Stimulated activated naive B cell treated with anti-CD40 and anti-IgM and Interleukin-4, amounts not matched to agents 10 μg/mL and 1 μg/mL and 100 μg/mL, for 72 hours (primary cell): Measurements from ENCODE around the gene C15orf39.
"Not testable (repeated sequence)": the region's sequence is repeated elsewhere in the genome, so short reads cannot be mapped to it uniquely, and the experiment has no call there.

Source experiments
- ATAC-seq, 2 donors: fragments of 150-1000 bp; cut with Tn5 transposase; replicated peaks; 2 replicates each; pipeline ENCODE4 v1.10.0; 2021; ENCODE audit warnings: moderate library complexity in 1 of 2
- DNase-seq: peaks from one replicate; pipeline ENCODE4 v3.0.0; 2021
- H3K27ac Mint-ChIP-seq: one replicate; pipeline ENCODE4 v1.8.0; 2022; ENCODE audit warnings: mild to moderate bottlenecking, mixed read lengths
- H3K27me3 Mint-ChIP-seq, 2 donors: one replicate each; pipeline ENCODE4 v1.8.0; 2022; ENCODE audit warnings: mixed read lengths in 2 of 2
- H3K36me3 Mint-ChIP-seq, 2 donors: one replicate each; pipeline ENCODE4 v1.8.0; 2022; ENCODE audit warnings: mixed read lengths in 2 of 2, mild to moderate bottlenecking in 1 of 2
- H3K4me1 Mint-ChIP-seq, 2 donors: one replicate each; pipeline ENCODE4 v1.8.0; 2022; ENCODE audit warnings: mixed read lengths in 2 of 2, mild to moderate bottlenecking in 1 of 2
- H3K4me3 Mint-ChIP-seq, 2 donors: one replicate each; pipeline ENCODE4 v1.8.0; 2022; ENCODE audit warnings: mild to moderate bottlenecking in 2 of 2, mixed read lengths in 2 of 2, moderate library complexity in 1 of 2
- H3K9me3 Mint-ChIP-seq, 2 donors: one replicate each; pipeline ENCODE4 v1.8.0; 2022; ENCODE audit warnings: mixed read lengths in 2 of 2, mild to moderate bottlenecking in 1 of 2

The C15orf39 gene

DNA sequence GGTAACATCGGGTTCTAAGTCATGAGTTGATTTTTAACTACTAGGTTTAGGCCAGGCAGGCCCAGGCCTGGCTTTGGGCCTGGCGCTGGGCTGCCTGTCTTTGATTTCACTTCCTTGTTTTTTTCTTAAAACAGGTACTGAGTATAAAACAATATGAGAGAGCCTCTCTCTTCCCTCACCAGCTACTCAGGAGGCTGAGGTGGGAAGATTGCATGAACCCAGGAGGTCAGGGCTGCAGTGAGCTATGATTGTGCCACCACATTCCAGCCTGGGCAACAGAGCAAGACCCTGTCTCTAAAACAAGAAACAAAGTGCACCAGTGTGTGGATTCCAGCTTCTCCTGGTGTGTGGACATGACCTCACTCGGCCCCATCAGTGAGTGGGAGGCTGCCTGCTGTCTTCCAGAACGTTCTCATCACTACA is 17.8 kb downstream of the C15orf39 start:
- not testable (repeated sequence) for H3K27me3 Mint-ChIP-seq, H3K9me3 Mint-ChIP-seq, H3K36me3 Mint-ChIP-seq
- peak; percentile 83 to 87 for ATAC-seq
- Mint-ChIP-seq H3K27ac (peak overlapping the region; percentile 72), H3K4me3 (peak overlapping the region; percentile 10 to 23), H3K4me1 (peaks cover 23 to 26% of the 10 kb centered on the region in 2 donors)
- DNase-seq, result peak; percentile 51

DNA sequence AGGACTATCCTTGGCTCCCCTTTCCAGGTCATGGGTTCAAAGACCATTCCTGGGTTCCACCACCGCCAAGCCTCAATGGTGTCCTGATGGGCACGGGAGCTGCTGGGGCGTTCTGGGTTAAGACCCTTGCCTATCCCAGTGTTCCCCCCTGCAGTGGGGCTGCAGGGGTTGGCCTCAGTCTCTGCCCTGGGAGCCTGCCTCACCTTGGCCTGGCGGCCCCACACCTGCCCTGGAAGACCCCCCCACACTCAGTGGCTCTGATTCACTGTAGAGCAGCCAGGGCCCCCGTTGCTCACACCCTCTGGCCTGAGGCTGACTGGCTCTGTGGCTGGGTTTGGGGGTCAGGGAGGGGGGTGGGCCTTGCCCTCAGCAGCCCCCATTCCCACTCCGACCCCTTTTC is 22.0 kb downstream of the C15orf39 start:
- Mint-ChIP-seq H3K27me3 (peaks cover 16 to 26% of the 10 kb centered on the region in 2 donors), H3K9me3 (no peaks in the 10 kb centered on the region), H3K4me3 (no peak overlapping the region), H3K27ac (no peak overlapping the region), H3K4me1 (peaks cover 17 to 18% of the 10 kb centered on the region in 2 donors), H3K36me3 (peaks cover 0 to 1% of the 10 kb centered on the region in 2 donors)
- DNase-seq (no peak), ATAC-seq (no peak)

DNA sequence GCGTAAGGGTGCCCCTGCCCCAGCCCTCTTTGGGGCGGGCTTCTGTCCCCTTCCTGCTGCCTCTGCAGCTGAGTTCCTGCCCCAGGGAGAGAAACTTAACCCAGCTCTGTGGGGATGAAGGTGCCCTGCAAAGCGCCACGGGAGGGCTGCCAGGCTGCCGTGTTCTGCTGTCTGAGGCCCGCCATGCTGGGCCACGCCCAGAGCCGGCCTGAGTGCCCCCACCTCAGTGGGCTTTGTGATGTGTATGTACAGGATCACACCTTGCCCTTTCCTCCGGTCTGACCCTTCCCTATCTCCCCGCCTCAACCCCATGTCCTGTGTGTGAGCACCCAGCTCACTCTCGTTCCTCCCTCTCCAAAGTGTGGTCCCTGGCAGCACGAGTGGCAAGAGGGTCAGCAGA is 22.6 kb downstream of the C15orf39 start:
- ATAC-seq, result no peak
- peaks cover 16 to 26% of the 10 kb centered on the region in 2 donors for H3K27me3 Mint-ChIP-seq
- H3K4me1 Mint-ChIP-seq, result peaks cover 11 to 14% of the 10 kb centered on the region in 2 donors
- H3K27ac Mint-ChIP-seq, result no peak overlapping the region
- no peaks in the 10 kb centered on the region for H3K9me3 Mint-ChIP-seq
- no peak overlapping the region for H3K4me3 Mint-ChIP-seq
- no peak for DNase-seq
- H3K36me3 Mint-ChIP-seq, result peaks cover 0 to 1% of the 10 kb centered on the region in 2 donors

DNA sequence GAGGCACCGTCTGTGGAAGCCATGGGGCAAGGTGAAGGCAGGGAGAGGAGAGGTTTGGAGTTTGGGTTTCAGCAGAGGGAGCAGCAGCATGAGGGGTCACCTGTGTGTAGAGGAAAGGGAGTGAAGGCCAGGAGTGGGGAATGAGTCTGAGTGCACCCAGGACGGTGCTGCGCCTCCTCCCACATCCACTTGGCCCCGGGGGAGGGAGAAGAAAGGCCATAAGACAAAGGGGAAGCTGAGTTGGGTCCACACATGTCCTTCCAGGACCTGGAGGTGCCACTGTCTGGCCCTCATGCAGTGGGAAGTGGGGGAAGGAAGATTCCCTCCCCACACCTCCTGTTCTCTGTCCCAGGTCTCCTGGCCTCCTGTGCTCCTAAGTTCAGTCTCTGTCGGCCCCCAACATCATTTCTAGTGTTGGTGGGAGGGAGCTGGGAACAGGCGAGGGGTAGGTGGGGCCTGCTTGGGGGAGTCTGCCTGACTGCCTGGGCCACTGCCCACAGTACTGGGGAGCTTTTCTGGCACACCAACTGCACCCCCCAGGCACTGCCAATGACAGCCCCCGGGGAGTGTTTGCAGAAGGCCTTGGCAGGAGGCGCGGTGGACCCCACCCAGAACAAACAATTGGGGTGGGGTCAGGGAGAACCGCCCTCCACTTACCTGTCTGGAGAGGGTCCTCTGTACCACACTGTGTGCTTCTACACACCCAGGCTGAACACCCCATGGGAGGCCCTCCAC is 23.6 kb downstream of the C15orf39 start:
- peaks cover 16 to 26% of the 10 kb centered on the region in 2 donors for H3K27me3 Mint-ChIP-seq
- DNase-seq, H3K4me3 Mint-ChIP-seq, H3K9me3 Mint-ChIP-seq, ATAC-seq, H3K4me1 Mint-ChIP-seq, H3K27ac Mint-ChIP-seq, H3K36me3 Mint-ChIP-seq: not testable (repeated sequence)

DNA sequence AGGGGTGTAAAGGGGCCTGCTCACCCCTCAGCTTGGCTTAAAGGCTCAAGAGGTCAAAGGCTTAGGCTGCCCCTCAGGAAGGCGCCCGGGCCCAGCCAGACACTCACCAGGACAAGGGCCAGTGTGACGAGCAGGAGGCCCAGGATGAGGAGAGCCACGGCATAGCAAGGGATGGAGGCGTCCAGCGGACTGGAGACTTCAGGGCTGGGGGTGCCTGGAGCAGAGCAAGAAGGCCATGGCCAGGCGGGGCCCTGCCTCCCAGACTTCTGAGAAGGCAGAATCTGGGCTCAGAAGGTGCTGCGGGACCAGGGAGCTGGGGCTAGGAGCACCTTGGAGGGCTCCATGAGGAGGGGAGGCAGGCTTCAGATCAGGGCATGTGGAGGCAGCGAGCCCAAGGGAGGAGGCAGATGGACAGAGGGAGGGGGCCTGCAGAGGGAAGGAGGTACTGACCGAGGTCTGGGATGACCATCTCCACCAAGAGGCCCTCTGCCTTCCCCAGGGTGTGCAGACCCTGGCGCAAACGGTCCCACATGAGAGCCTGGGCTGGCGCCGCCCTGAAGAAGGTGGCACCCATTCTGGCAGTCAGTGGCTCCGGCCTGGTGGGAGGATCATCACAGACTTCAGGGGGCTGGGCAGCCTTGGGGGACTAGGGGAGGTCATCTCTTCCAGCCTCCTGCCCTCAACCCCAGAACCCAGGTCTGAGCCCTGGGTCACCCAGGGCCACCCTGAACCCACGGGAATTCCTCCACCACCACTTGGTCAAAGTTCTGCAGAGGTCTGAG is 24.5 kb downstream of the C15orf39 start:
- peaks cover 0 to 1% of the 10 kb centered on the region in 2 donors for H3K36me3 Mint-ChIP-seq
- H3K27me3 Mint-ChIP-seq, result peaks cover 16 to 26% of the 10 kb centered on the region in 2 donors
- no peak overlapping the region for H3K4me3 Mint-ChIP-seq
- no peaks in the 10 kb centered on the region for H3K9me3 Mint-ChIP-seq
- no peak for DNase-seq
- ATAC-seq, result no peak
- H3K4me1 Mint-ChIP-seq, result peaks cover 0 to 3% of the 10 kb centered on the region in 2 donors
- peak overlapping the region; percentile 21 for H3K27ac Mint-ChIP-seq

DNA sequence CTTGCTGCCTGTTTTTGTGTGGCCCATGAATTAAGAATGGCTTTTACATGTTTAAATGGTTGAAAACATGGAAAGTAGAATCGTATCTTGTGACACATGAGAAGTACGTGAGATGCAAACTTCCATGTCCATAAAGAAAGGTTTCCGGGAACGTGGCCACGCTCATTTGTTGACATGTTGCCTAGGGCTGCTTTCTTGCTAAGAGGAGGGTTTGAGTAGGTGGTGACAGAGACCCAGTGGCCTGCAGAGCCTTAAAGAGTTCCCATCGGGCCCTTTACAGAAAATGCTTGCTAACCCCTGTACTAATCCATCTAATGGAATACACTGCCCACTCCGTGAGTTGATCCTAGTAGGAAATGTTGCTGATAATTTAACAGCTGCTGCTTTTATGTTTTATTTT is 25.4 kb downstream of the C15orf39 start:
- peaks cover 23 to 33% of the 10 kb centered on the region in 2 donors for H3K27me3 Mint-ChIP-seq

DNA sequence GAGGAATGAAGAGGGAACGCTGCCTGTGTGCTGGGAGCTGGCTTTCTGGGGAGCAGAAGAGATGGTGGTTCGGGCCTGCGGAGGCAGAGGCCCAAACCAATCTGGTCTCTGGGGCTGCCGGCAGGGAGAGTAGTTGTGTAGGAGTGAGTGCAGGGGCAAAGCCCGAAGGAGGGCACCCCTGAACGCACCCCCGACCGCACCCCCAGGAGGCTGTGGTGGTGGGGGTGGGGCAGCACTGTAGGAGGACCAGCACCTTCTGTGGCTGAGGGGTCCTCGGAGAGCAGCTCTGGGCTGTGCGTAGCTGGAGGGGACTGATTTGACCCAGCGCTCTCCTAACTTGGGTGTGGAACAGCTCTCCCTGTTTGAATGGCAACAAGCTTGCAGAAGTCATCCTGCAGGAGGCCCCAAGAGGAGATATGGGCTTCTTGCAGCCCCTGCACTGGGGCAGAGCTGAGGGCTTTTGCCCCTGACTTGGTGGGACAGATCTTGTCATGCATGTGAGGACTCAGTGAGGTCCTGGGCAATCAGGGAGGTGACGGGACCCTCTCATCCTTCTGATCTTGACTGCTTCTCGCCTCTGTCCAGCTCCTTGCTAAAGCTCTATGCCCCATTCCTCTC is 26.1 kb downstream of the C15orf39 start:
- Mint-ChIP-seq H3K4me1 (peaks cover 0 to 3% of the 10 kb centered on the region in 2 donors), H3K36me3 (peaks cover 0 to 1% of the 10 kb centered on the region in 2 donors), H3K4me3 (no peak overlapping the region), H3K27ac (no peak overlapping the region), H3K27me3 (peaks cover 30 to 40% of the 10 kb centered on the region in 2 donors), H3K9me3 (no peaks in the 10 kb centered on the region)
- ATAC-seq (no peak), DNase-seq (no peak)

More for the DNA sequence above, 25.4 kb downstream of the C15orf39 start:
- H3K36me3 Mint-ChIP-seq, H3K27ac Mint-ChIP-seq, DNase-seq, H3K4me1 Mint-ChIP-seq, ATAC-seq, H3K4me3 Mint-ChIP-seq, H3K9me3 Mint-ChIP-seq: not testable (repeated sequence)

DNA sequence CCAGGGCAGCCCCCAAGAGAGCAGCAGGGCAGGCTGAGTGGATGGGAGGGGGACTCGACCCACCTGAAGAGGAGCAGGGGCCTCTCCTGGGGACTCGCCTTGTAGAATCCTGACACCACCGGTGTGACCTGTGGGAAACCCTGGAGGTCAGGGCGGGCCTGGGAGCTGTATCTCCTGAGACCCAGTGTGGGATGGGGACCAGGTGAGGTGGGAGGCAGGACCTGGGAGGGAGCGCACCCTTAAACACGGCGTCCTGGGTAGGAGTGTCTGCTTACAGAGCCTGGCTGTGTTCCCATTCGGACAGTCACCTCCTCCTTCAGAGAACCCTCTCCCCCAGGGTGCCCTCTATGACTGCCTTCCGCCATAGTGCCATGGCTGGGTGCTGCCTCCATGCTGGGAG is 27.1 kb downstream of the C15orf39 start:
- Mint-ChIP-seq H3K27me3 (peaks cover 35 to 43% of the 10 kb centered on the region in 2 donors), H3K9me3 (no peaks in the 10 kb centered on the region), H3K27ac (no peak overlapping the region), H3K4me1 (peaks cover 0 to 3% of the 10 kb centered on the region in 2 donors), H3K4me3 (no peak overlapping the region), H3K36me3 (peaks cover 0 to 1% of the 10 kb centered on the region in 2 donors)
- ATAC-seq, result no peak
- no peak for DNase-seq

DNA sequence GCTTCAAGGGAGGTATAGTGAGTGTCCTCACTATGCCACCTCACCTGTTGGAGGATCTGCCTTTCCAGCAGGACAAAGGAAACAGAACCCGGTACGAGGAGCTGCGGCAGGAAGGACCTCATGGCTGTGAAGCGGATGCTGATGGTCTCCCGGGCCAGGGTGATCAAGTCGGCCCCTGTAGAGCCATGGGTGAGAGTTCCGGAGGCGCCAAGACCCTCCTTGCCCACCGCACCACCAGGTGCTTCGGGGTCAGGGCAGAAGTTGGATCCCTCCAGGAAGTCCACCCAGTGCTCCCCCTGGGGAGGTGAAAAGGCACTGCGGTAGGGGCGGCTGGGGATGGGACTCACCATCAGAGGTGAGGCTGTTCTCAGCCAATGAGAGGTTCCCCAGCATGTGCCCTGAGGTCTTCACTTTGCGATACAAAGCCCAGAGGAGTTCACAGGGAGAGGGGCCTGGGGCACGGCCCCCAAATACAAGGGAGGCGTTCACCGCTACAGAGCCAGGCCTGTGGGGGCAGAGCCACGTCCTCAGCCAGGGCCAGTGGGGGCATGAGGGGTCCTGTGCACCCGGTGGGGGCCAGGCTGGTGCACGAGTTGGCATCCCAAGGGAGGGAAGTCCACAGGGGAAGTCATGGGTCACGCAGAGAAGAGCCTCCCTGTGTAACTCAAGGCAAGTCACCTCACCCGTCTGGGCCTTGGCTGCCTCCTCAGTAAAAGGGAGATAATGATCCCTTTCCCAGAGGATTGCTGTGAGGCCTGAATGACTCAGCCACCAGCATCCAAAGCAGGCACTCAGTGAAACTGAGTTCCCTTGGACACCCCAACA is 27.7 kb downstream of the C15orf39 start:
- ATAC-seq (no peak), DNase-seq (no peak)
- Mint-ChIP-seq H3K36me3 (peaks cover 0 to 1% of the 10 kb centered on the region in 2 donors), H3K4me3 (no peak overlapping the region), H3K27ac (no peak overlapping the region), H3K4me1 (peaks cover 0 to 3% of the 10 kb centered on the region in 2 donors), H3K27me3 (peaks cover 34 to 49% of the 10 kb centered on the region in 2 donors), H3K9me3 (no peaks in the 10 kb centered on the region)

DNA sequence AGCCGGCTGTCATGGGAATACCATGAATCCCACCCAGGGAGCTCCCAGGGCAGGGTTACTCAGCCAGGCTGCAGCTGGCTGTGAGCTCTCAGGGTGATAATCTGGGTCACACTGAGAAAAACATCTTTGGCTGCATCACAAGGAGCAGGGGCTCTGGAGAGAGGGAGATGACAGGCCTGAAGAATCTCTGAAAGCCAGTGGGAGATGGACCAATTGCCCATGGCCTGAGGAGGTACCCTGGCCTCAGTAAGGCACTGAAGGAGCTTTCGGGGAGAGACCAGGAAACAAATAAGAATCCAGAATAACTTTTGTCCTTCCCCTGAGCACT is 28.3 kb downstream of the C15orf39 start:
- ATAC-seq (no peak), DNase-seq (no peak)
- H3K36me3 Mint-ChIP-seq, result peaks cover 0 to 1% of the 10 kb centered on the region in 2 donors
- peaks cover 0 to 1% of the 10 kb centered on the region in 2 donors for H3K4me1 Mint-ChIP-seq
- peaks cover 31 to 52% of the 10 kb centered on the region in 2 donors for H3K27me3 Mint-ChIP-seq
- H3K9me3 Mint-ChIP-seq, result no peaks in the 10 kb centered on the region
- no peak overlapping the region for H3K27ac Mint-ChIP-seq
- H3K4me3 Mint-ChIP-seq, result no peak overlapping the region

DNA sequence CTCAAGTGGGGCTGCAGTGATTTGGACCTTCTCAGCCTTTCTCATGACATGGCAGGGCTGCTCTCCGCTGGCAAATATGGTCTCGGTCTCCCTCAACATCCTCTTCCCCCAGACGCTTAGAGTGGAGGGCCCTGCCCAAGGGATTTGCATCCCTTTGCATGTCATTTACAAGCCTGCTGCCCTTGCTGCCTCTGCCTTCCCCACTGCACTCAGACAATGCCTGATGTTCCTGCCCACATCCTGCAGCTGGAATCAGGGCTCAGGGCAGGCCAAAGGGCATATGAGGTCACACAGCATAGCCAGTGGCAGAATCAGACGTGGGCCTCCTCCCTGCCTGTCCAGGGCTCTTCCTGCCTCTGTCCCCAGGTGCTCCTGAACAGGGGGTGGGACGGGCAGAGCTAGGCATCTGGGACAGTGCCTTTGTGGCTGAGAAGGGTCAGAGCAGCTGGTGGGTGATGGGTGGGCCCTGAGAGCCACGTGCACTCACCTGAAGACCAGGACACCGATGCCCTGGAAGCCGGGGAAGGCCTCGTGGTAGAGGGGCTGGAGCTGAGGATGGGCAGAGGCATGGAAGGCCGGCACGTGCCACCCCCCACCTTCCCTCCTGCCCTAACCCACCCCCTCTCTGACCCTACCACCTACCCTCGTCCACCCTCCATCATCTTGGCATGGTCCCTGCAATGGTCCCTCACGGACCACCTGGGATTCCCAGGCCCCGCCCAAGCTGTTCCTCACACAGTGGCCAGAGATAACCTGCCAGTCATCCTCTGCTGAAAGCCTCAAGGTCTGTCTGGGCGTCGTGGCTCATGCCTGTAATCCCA is 29.1 kb downstream of the C15orf39 start:
- H3K9me3 Mint-ChIP-seq, result no peaks in the 10 kb centered on the region
- DNase-seq (no peak), ATAC-seq (no peak)
- peaks cover 32 to 54% of the 10 kb centered on the region in 2 donors for H3K27me3 Mint-ChIP-seq
- no peaks in the 10 kb centered on the region for H3K36me3 Mint-ChIP-seq
- H3K27ac Mint-ChIP-seq, result no peak overlapping the region
- H3K4me3 Mint-ChIP-seq, result no peak overlapping the region
- H3K4me1 Mint-ChIP-seq, result no peaks in the 10 kb centered on the region

DNA sequence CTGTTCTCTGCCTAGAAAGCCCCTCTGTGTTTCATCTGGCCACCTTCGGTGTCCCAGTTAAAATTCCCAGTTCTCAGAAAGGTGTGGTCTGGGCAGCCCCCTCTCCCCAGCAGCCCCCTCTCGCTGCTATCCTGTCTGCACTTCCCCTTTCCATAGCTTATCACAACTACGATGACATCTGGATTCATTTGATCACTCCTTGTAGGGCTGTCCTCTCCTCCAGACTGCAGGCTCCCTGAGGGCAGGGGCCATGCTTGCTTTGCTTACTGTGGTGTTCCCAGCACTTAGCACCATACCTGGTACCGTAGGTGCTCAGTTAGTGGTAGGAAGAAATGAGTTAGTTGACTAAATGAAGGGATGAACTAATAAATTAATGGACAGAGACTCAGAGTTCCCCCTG is 30.2 kb downstream of the C15orf39 start:
- Mint-ChIP-seq H3K4me3 (no peak overlapping the region), H3K9me3 (no peaks in the 10 kb centered on the region), H3K27me3 (peaks cover 39 to 43% of the 10 kb centered on the region in 2 donors), H3K4me1 (no peaks in the 10 kb centered on the region), H3K36me3 (no peaks in the 10 kb centered on the region), H3K27ac (no peak overlapping the region)
- no peak for DNase-seq
- no peak for ATAC-seq

DNA sequence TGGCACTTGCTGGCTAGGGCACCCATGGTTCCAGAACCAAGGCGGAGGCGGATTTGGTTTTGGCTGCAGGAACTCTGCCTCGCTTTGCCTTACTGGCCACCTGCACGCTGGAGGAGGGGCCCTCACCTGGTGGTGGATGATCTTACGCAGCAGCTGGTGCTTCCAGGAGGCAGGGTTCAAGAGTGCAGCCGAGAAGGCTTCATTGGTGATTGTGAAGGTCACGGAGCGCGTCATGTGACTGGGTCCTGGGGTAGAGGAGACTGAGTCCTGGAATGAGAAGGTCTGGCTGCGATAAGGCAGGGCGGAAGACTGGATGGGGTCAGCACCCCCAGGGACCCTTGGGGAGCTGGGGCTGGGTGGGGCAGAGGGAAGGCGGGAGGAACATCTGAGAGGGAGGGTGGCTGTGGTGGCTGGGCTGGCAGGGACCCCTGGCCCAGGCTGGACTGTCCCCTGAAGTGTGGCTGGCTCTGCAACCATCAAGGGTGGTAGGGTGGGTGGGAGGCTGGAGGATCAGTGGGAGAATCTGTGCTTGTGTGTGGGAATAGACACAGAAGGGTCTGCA is 30.7 kb downstream of the C15orf39 start:
- H3K27me3 Mint-ChIP-seq, result peaks cover 39 to 42% of the 10 kb centered on the region in 2 donors
- H3K4me3 Mint-ChIP-seq, result no peak overlapping the region
- no peaks in the 10 kb centered on the region for H3K4me1 Mint-ChIP-seq
- no peaks in the 10 kb centered on the region for H3K36me3 Mint-ChIP-seq
- no peaks in the 10 kb centered on the region for H3K9me3 Mint-ChIP-seq
- DNase-seq (no peak), ATAC-seq (no peak)
- no peak overlapping the region for H3K27ac Mint-ChIP-seq
